WTC11 (cell line): ENCODE results near the gene CD44. TPM values are rescaled to one million over a fixed set of nuclear protein-coding genes. Genes with fewer than 3 reads are reported as not detected.

Experiments used
- ATAC-seq: fragments of 200-7000 bp; cut with Tn5 transposase; 2 replicates; pipeline ENCODE4 v1.10.0; 2021; ENCODE audit warnings: mild to moderate bottlenecking, moderate library complexity
- CTCF ChIA-PET: fragments of 300-600 bp; sonication (Branson Sonifier 250); formaldehyde crosslinking; loops from one replicate; lab custom pipeline; 2021; ENCODE audit warnings: antibody characterized with exemption; lab: Charles Lee
- POLR2A ChIA-PET: fragments of 350-600 bp; sonication (Branson Sonifier 250); formaldehyde crosslinking; loops from one replicate; lab custom pipeline; 2021; ENCODE audit warnings: antibody characterized with exemption; lab: Charles Lee
- DNase-seq: peaks from one replicate; pipeline ENCODE4 v3.0.0; 2021; ENCODE audit warnings: low spot score
- H3K27ac Mint-ChIP-seq: 2 replicates; pipeline ENCODE4 v1.8.0; 2021; ENCODE audit warnings: mixed read lengths
- H3K27me3 Mint-ChIP-seq: 2 replicates; pipeline ENCODE4 v1.8.0; 2021; ENCODE audit warnings: low read depth, mild to moderate bottlenecking, moderate library complexity, mixed read lengths
- H3K36me3 Mint-ChIP-seq: 2 replicates; pipeline ENCODE4 v1.8.0; 2021; ENCODE audit warnings: mixed read lengths
- H3K4me1 Mint-ChIP-seq: 2 replicates; pipeline ENCODE4 v1.8.0; 2022; ENCODE audit warnings: mixed read lengths
- H3K4me3 Mint-ChIP-seq: 2 replicates; pipeline ENCODE4 v1.8.0; 2021; ENCODE audit warnings: mild to moderate bottlenecking, moderate library complexity, mixed read lengths
- H3K9me3 Mint-ChIP-seq: 2 replicates; pipeline ENCODE4 v1.8.0; 2021; ENCODE audit warnings: mixed read lengths
- AFF4 ChIP-seq: sonication (generic); formaldehyde crosslinking; IDR thresholded peaks from 2 replicates; pipeline ENCODE4 v1.8.1; 2023; ENCODE audit warnings: mild to moderate bottlenecking, missing genetic modification reagents, borderline replicate concordance
- ATF1 ChIP-seq: sonication (generic); formaldehyde crosslinking; IDR thresholded peaks from 2 replicates; pipeline ENCODE4 v1.8.1; 2023; ENCODE audit warnings: mild to moderate bottlenecking, moderate library complexity, missing genetic modification reagents
- CREB1 ChIP-seq: sonication (generic); formaldehyde crosslinking; IDR thresholded peaks from 2 replicates; pipeline ENCODE4 v1.8.0; 2023; ENCODE audit warnings: mild to moderate bottlenecking, missing genetic modification reagents
- ETV6 ChIP-seq: sonication (generic); formaldehyde crosslinking; IDR thresholded peaks from 2 replicates; pipeline ENCODE4 v1.8.1; 2022; ENCODE audit warnings: mild to moderate bottlenecking, missing genetic modification reagents
- FOXJ3 ChIP-seq: sonication (generic); formaldehyde crosslinking; IDR thresholded peaks from 2 replicates; pipeline ENCODE4 v1.9.0; 2021; ENCODE audit warnings: missing genetic modification reagents, mild to moderate bottlenecking, borderline replicate concordance
- GTF2I ChIP-seq: fragments of 250-450 bp; sonication (Bioruptor Pico); conservative IDR thresholded peaks from 2 replicates; pipeline ENCODE4 v1.4.0; 2021; ENCODE audit warnings: mild to moderate bottlenecking
- HMGA2 ChIP-seq: fragments of 250-450 bp; sonication (Bioruptor Pico); IDR thresholded peaks from 2 replicates; pipeline ENCODE4 v1.4.0; 2021; ENCODE audit warnings: mild to moderate bottlenecking, moderate library complexity
- IRF1 ChIP-seq: sonication (generic); formaldehyde crosslinking; IDR thresholded peaks from 2 replicates; pipeline ENCODE4 v1.8.0; 2023; ENCODE audit warnings: missing genetic modification reagents
- IRF2 ChIP-seq: sonication (generic); formaldehyde crosslinking; IDR thresholded peaks from 2 replicates; pipeline ENCODE4 v1.8.0; 2022; ENCODE audit warnings: low read depth, missing genetic modification reagents, borderline replicate concordance
- JAZF1 ChIP-seq: fragments of 250-450 bp; sonication (Bioruptor Pico); IDR thresholded peaks from 2 replicates; pipeline ENCODE4 v1.9.0; 2021; ENCODE audit warnings: moderate library complexity, mild to moderate bottlenecking, inconsistent platforms
- MYBL2 ChIP-seq: sonication (generic); formaldehyde crosslinking; IDR thresholded peaks from 2 replicates; pipeline ENCODE4 v1.8.1; 2023; ENCODE audit warnings: mild to moderate bottlenecking, moderate library complexity, missing genetic modification reagents
- RELA ChIP-seq: sonication (generic); formaldehyde crosslinking; IDR thresholded peaks from 2 replicates; pipeline ENCODE4 v1.8.1; 2022; ENCODE audit warnings: missing genetic modification reagents, mild to moderate bottlenecking, borderline replicate concordance
- SMAD4 ChIP-seq: sonication (generic); formaldehyde crosslinking; IDR thresholded peaks from 2 replicates; pipeline ENCODE4 v1.8.0; 2022; ENCODE audit warnings: mild to moderate bottlenecking, missing genetic modification reagents
- TCF7 ChIP-seq: sonication (generic); formaldehyde crosslinking; IDR thresholded peaks from 2 replicates; pipeline ENCODE4 v1.8.0; 2022; ENCODE audit warnings: mild to moderate bottlenecking, low read depth, missing genetic modification reagents, moderate library complexity
- TEAD4 ChIP-seq: sonication (generic); formaldehyde crosslinking; IDR thresholded peaks from 2 replicates; pipeline ENCODE4 v1.8.0; 2022; ENCODE audit warnings: mild to moderate bottlenecking, missing genetic modification reagents
- USF1 ChIP-seq: sonication (generic); formaldehyde crosslinking; IDR thresholded peaks from 2 replicates; pipeline ENCODE4 v1.8.0; 2022; ENCODE audit warnings: mild to moderate bottlenecking, missing genetic modification reagents
- ZBTB21 ChIP-seq: sonication (generic); formaldehyde crosslinking; IDR thresholded peaks from 2 replicates; pipeline ENCODE4 v1.8.1; 2023; ENCODE audit warnings: mild to moderate bottlenecking, missing genetic modification reagents, borderline replicate concordance
- ZNF121 ChIP-seq: sonication (generic); formaldehyde crosslinking; IDR thresholded peaks from 2 replicates; pipeline ENCODE4 v1.8.0; 2023; ENCODE audit warnings: missing genetic modification reagents
- ZNF138 ChIP-seq: sonication (generic); formaldehyde crosslinking; conservative IDR thresholded peaks from 2 replicates; pipeline ENCODE4 v1.8.1; 2022; ENCODE audit warnings: mild to moderate bottlenecking, moderate library complexity, missing genetic modification reagents
- ZNF671 ChIP-seq: fragments of 250-450 bp; sonication (Bioruptor Pico); IDR thresholded peaks from 2 replicates; pipeline ENCODE4 v1.8.0; 2021; ENCODE audit warnings: mild to moderate bottlenecking
- total RNA-seq: library from RNA; stranded (reverse); gene quantifications from 3 replicates; pipeline ENCODE4 v1.2.3, GENCODE V29; 2021

The CD44 gene
- total RNA-seq, 1 experiment from 2014 or later = 12.0 TPM

- no peaks in the 10 kb centered on the region for H3K36me3 Mint-ChIP-seq
- no peaks in the 10 kb centered on the region for H3K27me3 Mint-ChIP-seq
- ATAC-seq = no peak
- no peak for DNase-seq
- H3K27ac Mint-ChIP-seq = no peak overlapping the region
- ChIA-PET POLR2A (no interaction called here), CTCF (interaction anchor here (0.6 kb wide), 1 partner anchor 811 kb away, joined by 5 read pairs; no protein-coding TSS in a partner anchor)
- TF ChIP-seq ATF1 (CRISPR knock-in tag) (no peak), HMGA2 (CRISPR knock-in tag) (no peak), RELA (CRISPR knock-in tag) (no peak), TCF7 (no peak), AFF4 (CRISPR knock-in tag) (no peak), GTF2I (no peak), MYBL2 (no peak), ZNF138 (no peak), ETV6 (CRISPR knock-in tag) (no peak), ZNF671 (CRISPR knock-in tag) (no peak), TEAD4 (CRISPR knock-in tag) (no peak), FOXJ3 (CRISPR knock-in tag) (no peak), CREB1 (no peak), SMAD4 (CRISPR knock-in tag) (no peak), JAZF1 (CRISPR knock-in tag) (no peak), IRF1 (CRISPR knock-in tag) (no peak), USF1 (CRISPR knock-in tag) (no peak), IRF2 (no peak)
- no peak overlapping the region for H3K4me3 Mint-ChIP-seq
- no peaks in the 10 kb centered on the region for H3K9me3 Mint-ChIP-seq
- H3K4me1 Mint-ChIP-seq = peaks cover 36% of the 10 kb centered on the region
Observed at GRCh38 chr11:35178873-35179272, 39.9 kb downstream of the CD44 start.

- peaks cover 31% of the 10 kb centered on the region for H3K4me1 Mint-ChIP-seq
- H3K27ac Mint-ChIP-seq = no peak overlapping the region
- ChIA-PET POLR2A (no interaction called here), CTCF (interaction anchor here (0.6 to 1.4 kb wide), 2 partner anchors 13 to 812 kb away, joined by 3 to 5 read pairs; no protein-coding TSS in a partner anchor)
- DNase-seq = no peak
- no peak for ATAC-seq
- TF ChIP-seq ZNF121 (CRISPR knock-in tag) (no peak), IRF2 (no peak), ZBTB21 (CRISPR knock-in tag) (no peak)
- no peak overlapping the region for H3K4me3 Mint-ChIP-seq
- no peaks in the 10 kb centered on the region for H3K36me3 Mint-ChIP-seq
- no peaks in the 10 kb centered on the region for H3K9me3 Mint-ChIP-seq
- H3K27me3 Mint-ChIP-seq = no peaks in the 10 kb centered on the region
Observed at GRCh38 chr11:35179466-35180135, 40.6 kb downstream of the CD44 start.
